SK-N-SH (cell line): ENCODE measurements around the gene SYNDIG1L.

Experiments used
- FOSL2 ChIP-seq: IDR thresholded peaks from 2 replicates; pipeline ENCODE4 v1.4.0; 2012; ENCODE audit warnings: low read depth, mild to moderate bottlenecking, moderate library complexity, borderline replicate concordance
- FOXJ3 ChIP-seq: sonication (generic); formaldehyde crosslinking; IDR thresholded peaks from 2 replicates; pipeline ENCODE4 v1.5.1; 2020; ENCODE audit warnings: mild to moderate bottlenecking, missing genetic modification reagents
- FOXM1 ChIP-seq: IDR thresholded peaks from 2 replicates; pipeline ENCODE4 v1.4.0; 2012; ENCODE audit warnings: low read depth, mild to moderate bottlenecking
- GATA2 ChIP-seq: sonication (generic); formaldehyde crosslinking; IDR thresholded peaks from 2 replicates; pipeline ENCODE4 v1.5.0; 2020; ENCODE audit warnings: mild to moderate bottlenecking, missing genetic modification reagents
- JUND ChIP-seq: IDR thresholded peaks from 2 replicates; pipeline ENCODE4 v1.4.0; 2012
- POLR2AphosphoS5 ChIP-seq: IDR thresholded peaks from 2 replicates; pipeline ENCODE4 v1.6.1; 2012; ENCODE audit warnings: low read depth, low read length
- TAF1 ChIP-seq: IDR thresholded peaks from 2 replicates; pipeline ENCODE4 v1.6.1; 2012; ENCODE audit warnings: low read depth, mild to moderate bottlenecking, low read length, moderate library complexity, borderline replicate concordance
- TCF12 ChIP-seq: IDR thresholded peaks from 2 replicates; pipeline ENCODE4 v1.4.0; 2012
- TF ChIP-seq, protein P1 (sequence below): fragments of 200-600 bp; sonication (generic); IDR thresholded peaks from 2 replicates; pipeline ENCODE4 v1.6.1; 2017; ENCODE audit warnings: antibody characterized with exemption, mild to moderate bottlenecking, moderate library complexity
- TF ChIP-seq, protein P2 (sequence below): fragments of 150-350 bp; IDR thresholded peaks from 2 replicates; pipeline ENCODE4 v1.6.1; 2017; ENCODE audit warnings: antibody characterized with exemption, low read length, low read depth, borderline replicate concordance
- TF ChIP-seq, protein P3 (sequence below): IDR thresholded peaks from 2 replicates; pipeline ENCODE4 v1.6.1; 2012; ENCODE audit warnings: mild to moderate bottlenecking, low read depth, low read length, moderate library complexity

DNA sequence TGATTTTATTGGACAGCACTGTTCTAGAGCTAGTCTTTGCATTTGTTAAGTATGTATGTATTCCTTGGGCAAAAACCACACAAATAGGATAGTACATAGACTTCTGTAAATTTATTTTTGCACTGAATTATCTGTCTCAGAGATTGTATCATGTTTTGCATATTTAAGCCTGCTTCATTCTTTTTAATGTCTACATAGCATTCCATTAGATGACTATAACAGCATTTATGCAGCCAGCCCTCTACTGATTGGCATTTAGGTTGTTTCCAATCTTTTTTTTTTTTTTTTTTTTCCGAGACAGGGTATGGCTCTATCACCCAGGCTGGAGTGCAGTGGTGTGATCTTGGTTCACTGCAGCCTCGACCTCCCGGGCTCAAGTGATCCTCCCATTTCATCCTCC lies 34.5 kb downstream of the SYNDIG1L start:
- TF ChIP-seq, protein P1, sequence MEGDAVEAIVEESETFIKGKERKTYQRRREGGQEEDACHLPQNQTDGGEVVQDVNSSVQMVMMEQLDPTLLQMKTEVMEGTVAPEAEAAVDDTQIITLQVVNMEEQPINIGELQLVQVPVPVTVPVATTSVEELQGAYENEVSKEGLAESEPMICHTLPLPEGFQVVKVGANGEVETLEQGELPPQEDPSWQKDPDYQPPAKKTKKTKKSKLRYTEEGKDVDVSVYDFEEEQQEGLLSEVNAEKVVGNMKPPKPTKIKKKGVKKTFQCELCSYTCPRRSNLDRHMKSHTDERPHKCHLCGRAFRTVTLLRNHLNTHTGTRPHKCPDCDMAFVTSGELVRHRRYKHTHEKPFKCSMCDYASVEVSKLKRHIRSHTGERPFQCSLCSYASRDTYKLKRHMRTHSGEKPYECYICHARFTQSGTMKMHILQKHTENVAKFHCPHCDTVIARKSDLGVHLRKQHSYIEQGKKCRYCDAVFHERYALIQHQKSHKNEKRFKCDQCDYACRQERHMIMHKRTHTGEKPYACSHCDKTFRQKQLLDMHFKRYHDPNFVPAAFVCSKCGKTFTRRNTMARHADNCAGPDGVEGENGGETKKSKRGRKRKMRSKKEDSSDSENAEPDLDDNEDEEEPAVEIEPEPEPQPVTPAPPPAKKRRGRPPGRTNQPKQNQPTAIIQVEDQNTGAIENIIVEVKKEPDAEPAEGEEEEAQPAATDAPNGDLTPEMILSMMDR: no peak
- TF ChIP-seq, protein P2, sequence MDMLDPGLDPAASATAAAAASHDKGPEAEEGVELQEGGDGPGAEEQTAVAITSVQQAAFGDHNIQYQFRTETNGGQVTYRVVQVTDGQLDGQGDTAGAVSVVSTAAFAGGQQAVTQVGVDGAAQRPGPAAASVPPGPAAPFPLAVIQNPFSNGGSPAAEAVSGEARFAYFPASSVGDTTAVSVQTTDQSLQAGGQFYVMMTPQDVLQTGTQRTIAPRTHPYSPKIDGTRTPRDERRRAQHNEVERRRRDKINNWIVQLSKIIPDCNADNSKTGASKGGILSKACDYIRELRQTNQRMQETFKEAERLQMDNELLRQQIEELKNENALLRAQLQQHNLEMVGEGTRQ: no peak
- TF ChIP-seq FOSL2 (no peak), POLR2AphosphoS5 (no peak), FOXM1 (no peak), JUND (no peak), TCF12 (no peak), GATA2 (no peak), FOXJ3 (CRISPR knock-in tag) (no peak), TAF1 (no peak)
- TF ChIP-seq, protein P3, sequence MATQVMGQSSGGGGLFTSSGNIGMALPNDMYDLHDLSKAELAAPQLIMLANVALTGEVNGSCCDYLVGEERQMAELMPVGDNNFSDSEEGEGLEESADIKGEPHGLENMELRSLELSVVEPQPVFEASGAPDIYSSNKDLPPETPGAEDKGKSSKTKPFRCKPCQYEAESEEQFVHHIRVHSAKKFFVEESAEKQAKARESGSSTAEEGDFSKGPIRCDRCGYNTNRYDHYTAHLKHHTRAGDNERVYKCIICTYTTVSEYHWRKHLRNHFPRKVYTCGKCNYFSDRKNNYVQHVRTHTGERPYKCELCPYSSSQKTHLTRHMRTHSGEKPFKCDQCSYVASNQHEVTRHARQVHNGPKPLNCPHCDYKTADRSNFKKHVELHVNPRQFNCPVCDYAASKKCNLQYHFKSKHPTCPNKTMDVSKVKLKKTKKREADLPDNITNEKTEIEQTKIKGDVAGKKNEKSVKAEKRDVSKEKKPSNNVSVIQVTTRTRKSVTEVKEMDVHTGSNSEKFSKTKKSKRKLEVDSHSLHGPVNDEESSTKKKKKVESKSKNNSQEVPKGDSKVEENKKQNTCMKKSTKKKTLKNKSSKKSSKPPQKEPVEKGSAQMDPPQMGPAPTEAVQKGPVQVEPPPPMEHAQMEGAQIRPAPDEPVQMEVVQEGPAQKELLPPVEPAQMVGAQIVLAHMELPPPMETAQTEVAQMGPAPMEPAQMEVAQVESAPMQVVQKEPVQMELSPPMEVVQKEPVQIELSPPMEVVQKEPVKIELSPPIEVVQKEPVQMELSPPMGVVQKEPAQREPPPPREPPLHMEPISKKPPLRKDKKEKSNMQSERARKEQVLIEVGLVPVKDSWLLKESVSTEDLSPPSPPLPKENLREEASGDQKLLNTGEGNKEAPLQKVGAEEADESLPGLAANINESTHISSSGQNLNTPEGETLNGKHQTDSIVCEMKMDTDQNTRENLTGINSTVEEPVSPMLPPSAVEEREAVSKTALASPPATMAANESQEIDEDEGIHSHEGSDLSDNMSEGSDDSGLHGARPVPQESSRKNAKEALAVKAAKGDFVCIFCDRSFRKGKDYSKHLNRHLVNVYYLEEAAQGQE: no peak
